WI38 (cell line): ENCODE data around the gene RRP1.

Source experiments
- H3K4me3 ChIP-seq: 2 replicates; pipeline ENCODE4 v1.5.1; 2011; ENCODE audit warnings: low read depth, mild to moderate bottlenecking, control low read depth, low read length
- TF ChIP-seq, protein P1 (sequence below): IDR thresholded peaks from 2 replicates; pipeline ENCODE4 v1.5.1; 2012; ENCODE audit warnings: low read depth, mild to moderate bottlenecking, control low read depth, low read length

The RRP1 gene

DNA sequence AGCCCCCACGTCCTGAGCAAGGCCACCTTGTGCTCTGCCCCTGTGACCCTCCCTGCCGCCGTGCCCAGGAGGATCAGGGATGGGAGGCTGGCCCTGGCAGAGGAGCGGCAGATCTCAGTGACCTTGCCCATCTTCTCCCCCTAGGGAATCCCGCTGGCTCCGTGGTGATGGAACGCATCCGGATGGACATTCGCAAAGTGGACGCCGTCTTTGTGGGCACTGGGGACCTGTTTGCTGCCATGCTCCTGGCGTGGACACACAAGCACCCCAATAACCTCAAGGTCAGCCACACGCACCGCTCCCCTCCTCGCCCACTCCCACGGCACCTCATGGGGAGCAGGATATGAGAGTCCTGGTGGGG, 36.0 kb upstream of the RRP1 start:
- TF ChIP-seq, protein P1, sequence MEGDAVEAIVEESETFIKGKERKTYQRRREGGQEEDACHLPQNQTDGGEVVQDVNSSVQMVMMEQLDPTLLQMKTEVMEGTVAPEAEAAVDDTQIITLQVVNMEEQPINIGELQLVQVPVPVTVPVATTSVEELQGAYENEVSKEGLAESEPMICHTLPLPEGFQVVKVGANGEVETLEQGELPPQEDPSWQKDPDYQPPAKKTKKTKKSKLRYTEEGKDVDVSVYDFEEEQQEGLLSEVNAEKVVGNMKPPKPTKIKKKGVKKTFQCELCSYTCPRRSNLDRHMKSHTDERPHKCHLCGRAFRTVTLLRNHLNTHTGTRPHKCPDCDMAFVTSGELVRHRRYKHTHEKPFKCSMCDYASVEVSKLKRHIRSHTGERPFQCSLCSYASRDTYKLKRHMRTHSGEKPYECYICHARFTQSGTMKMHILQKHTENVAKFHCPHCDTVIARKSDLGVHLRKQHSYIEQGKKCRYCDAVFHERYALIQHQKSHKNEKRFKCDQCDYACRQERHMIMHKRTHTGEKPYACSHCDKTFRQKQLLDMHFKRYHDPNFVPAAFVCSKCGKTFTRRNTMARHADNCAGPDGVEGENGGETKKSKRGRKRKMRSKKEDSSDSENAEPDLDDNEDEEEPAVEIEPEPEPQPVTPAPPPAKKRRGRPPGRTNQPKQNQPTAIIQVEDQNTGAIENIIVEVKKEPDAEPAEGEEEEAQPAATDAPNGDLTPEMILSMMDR: no peak
- H3K4me3 ChIP-seq: no peak overlapping the region

GRCh38 chr21:43754948-43755781, 34.2 kb upstream of the RRP1 start:
- TF ChIP-seq, protein P1: no peak
- no peak overlapping the region for H3K4me3 ChIP-seq

DNA sequence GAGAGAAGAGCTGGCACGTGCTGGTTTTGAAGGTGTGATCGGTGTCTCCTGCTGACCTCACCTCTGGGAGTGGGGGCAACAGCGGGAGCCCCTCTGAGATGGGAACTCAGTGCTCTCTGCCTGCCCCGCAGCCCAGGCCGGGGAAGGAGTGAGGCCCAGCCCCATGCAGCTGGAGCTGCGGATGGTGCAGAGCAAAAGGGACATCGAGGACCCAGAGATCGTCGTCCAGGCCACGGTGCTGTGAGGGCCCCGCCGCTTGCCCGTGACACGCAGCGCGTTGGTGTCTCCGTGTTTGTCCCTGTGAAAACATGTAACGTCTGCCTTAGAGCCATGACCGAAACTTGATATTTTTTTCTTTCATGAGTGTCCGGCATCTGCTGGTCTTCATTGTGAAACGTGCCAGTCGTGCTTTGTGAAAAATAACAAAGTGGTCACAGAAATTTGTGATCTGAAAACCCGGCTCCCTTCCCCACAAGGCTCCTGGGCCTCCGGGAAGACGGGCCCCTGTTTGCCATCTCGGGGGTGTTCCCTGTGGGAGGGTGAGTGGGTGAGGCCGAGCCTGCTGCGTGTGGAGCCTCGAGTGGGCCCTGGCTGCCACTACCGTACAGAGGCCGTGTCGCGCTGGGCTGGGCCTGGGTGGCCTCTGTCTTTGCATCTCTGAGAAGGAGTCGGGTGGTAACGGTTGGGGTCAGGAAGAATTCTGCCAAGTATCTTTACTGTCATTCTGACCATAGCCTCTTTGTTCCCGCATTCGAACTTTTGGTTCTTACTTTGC, 33.4 kb upstream of the RRP1 start:
- TF ChIP-seq, protein P1: no peak
- no peak overlapping the region for H3K4me3 ChIP-seq

DNA sequence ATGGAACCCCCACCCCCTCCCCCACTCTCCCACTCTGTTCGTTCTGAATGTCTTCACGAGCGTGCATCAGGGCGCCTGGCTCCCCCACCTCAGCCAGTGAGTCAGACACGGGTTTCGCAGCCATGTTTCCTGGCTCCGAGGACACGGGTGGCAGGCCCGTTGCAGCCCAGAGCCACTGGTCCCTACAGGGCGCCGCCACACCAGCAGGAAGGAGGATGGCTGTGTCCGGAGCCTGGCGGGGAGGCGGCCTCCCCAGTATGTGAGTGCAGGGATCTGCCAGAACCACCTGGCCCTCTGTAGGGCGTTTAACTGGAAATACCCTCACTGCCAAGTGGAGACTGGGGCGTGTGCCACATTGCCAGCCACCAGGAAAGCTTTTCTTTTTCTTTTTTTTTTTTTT, 31.8 kb upstream of the RRP1 start:
- TF ChIP-seq, protein P1: no peak
- H3K4me3 ChIP-seq: no peak overlapping the region

GRCh38 chr21:43758111-43758641, 31.2 kb upstream of the RRP1 start:
- peak overlapping the region; percentile 39 for H3K4me3 ChIP-seq
- TF ChIP-seq, protein P1: no peak

DNA sequence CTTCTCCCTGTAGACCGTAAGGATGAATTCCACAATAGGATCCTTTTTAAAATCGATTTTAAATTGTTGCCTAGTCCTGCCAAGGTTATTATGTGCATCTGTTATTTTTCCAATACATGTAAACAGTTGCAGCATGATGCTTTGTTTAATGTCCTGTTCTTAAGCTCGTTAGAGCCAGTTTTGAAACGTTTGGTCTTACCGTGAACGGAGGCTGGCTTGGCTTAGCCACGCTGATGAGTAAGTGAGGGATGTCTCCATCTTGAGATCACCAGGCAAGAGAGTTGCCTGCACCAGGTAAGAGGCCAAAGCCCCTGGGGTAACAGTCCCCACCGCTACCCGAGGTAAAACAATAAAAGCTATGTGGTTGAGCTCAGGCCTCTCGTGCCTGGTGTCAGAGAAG, 30.6 kb upstream of the RRP1 start:
- TF ChIP-seq, protein P1: no peak
- no peak overlapping the region for H3K4me3 ChIP-seq

DNA sequence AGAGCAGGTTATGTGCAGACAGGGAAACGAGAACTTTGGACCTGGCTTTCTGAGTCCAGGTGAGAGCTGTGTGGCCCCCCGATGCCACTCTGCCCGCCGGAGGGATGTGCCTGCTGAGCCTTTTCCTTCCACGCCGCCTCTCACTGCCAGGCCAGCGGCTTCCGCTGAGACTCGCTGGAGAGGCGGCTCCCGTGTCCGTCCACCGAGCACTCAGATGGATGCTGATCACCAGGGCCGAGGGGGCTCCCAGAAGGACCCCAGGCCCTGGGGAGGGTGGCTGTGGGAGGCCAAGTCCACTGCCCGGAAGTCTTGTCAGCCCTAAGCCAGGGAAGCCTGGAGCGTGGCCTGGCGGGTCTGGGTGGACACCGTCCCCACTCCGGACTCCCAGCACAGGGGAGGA, 29.7 kb upstream of the RRP1 start:
- TF ChIP-seq, protein P1: no peak

More for the DNA sequence above, 29.7 kb upstream of the RRP1 start:
- H3K4me3 ChIP-seq: no peak overlapping the region
